GM21423 (cell line): ENCODE measurements around the gene KCNJ6.

Experiments
- ATAC-seq: cut with Tn5 transposase; IDR thresholded peaks from one replicate; pipeline ENCODE4 v1.9.1; 2021; ENCODE audit warnings: mild to moderate bottlenecking, moderate library complexity; ENCODE audit not compliant: unreplicated experiment

KCNJ6 gene

GRCh38 chr21:37827913-37828312 is 88.3 kb downstream of the KCNJ6 start:
- ATAC-seq, result no peak

GRCh38 chr21:37821786-37822450 is 94.3 kb downstream of the KCNJ6 start:
- ATAC-seq, result no peak

GRCh38 chr21:37821092-37821491 is 95.2 kb downstream of the KCNJ6 start:
- no peak for ATAC-seq

- no peak for ATAC-seq
These were observed 96.9 kb downstream of the KCNJ6 start for GRCh38 chr21:37819372-37819771.

GRCh38 chr21:37817242-37817641 is 99.0 kb downstream of the KCNJ6 start:
- ATAC-seq, result no peak

GRCh38 chr21:37815893-37816292 is 100.4 kb downstream of the KCNJ6 start:
- ATAC-seq, result no peak

GRCh38 chr21:37811711-37812110 is 104.5 kb downstream of the KCNJ6 start:
- ATAC-seq, result no peak

GRCh38 chr21:37808261-37808660 is 108.0 kb downstream of the KCNJ6 start:
- no peak for ATAC-seq

GRCh38 chr21:37805266-37805665 is 111.0 kb downstream of the KCNJ6 start:
- ATAC-seq, result no peak

- no peak for ATAC-seq
These were observed 112.3 kb downstream of the KCNJ6 start for GRCh38 chr21:37804001-37804400.

GRCh38 chr21:37803101-37803651 is 113.1 kb downstream of the KCNJ6 start:
- ATAC-seq, result no peak

GRCh38 chr21:37800456-37801061 is 115.7 kb downstream of the KCNJ6 start:
- ATAC-seq, result no peak

GRCh38 chr21:37800057-37800455 is 116.2 kb downstream of the KCNJ6 start:
- no peak for ATAC-seq

GRCh38 chr21:37799211-37800056 is 116.8 kb downstream of the KCNJ6 start:
- ATAC-seq, result no peak

GRCh38 chr21:37797403-37797802 is 118.9 kb downstream of the KCNJ6 start:
- no peak for ATAC-seq

- ATAC-seq, result no peak
These were observed 120.2 kb downstream of the KCNJ6 start for GRCh38 chr21:37796011-37796410.

- no peak for ATAC-seq
These were observed 122.6 kb downstream of the KCNJ6 start for GRCh38 chr21:37793660-37794059.

- no peak for ATAC-seq
These were observed 124.2 kb downstream of the KCNJ6 start for GRCh38 chr21:37792046-37792445.

- no peak for ATAC-seq
These were observed 125.4 kb downstream of the KCNJ6 start for GRCh38 chr21:37790905-37791304.

- ATAC-seq, result no peak
These were observed 127.8 kb downstream of the KCNJ6 start for GRCh38 chr21:37788503-37788902.

- ATAC-seq, result no peak
These were observed 128.8 kb downstream of the KCNJ6 start for GRCh38 chr21:37787456-37787855.
